HepG2 (cell line): Measurements from ENCODE around the gene C20orf144. TPM values are rescaled to one million over a fixed set of nuclear protein-coding genes. Genes with fewer than 3 reads are reported as not detected.

Experiments
- ATAC-seq: fragments of 200-7000 bp; cut with Tn5 transposase; 3 replicates; pipeline ENCODE4 v1.9.1; 2020; ENCODE audit warnings: mild to moderate bottlenecking, moderate library complexity
- BruUV-seq: library from RNA; stranded (reverse); fragments of 400-500 nt; replicated peaks from 2 replicates; lab custom pipeline; 2021; lab: Mats Ljungman, UMichigan
- CTCF ChIA-PET: fragments of 300-600 bp; formaldehyde crosslinking; extraction: SDS; loops from one replicate; lab custom pipeline; 2021; ENCODE audit warnings: low total read pairs, inconsistent platforms, low intra/inter-chr PET ratio; lab: Yijun Ruan, JAX
- POLR2A ChIA-PET: fragments of 350-600 bp; sonication (Branson Sonifier 250); formaldehyde crosslinking; loops from one replicate; lab custom pipeline; 2020; ENCODE audit warnings: antibody characterized with exemption, inconsistent platforms; lab: Yijun Ruan, JAX
- DNase-seq: peaks from one replicate; pipeline ENCODE4 v3.0.0-alpha.2; 2015; ENCODE audit warnings: low spot score
- FAIRE-seq: peaks from 3 replicates; lab custom pipeline; 2011; peaks lifted over from hg19 to GRCh38; lab: Jason Lieb, UNC
- H2AFZ ChIP-seq: one replicate; pipeline ENCODE4 v1.6.1; 2011; ENCODE audit warnings: low read length, inconsistent platforms
- H3K27ac ChIP-seq: fragments of 300-600 bp; 3 replicates; pipeline ENCODE4 v1.8.0; 2011; ENCODE audit warnings: mixed run types, mild to moderate bottlenecking, mixed read lengths, low read length, inconsistent platforms; ENCODE audit not compliant: insufficient read depth; ENCODE audit errors: extremely low read length
- H3K27me3 ChIP-seq, 2 experiments: fragments of 200-600 bp in 1 of 2; 2 replicates in 1 of 2; 3 replicates in 1 of 2; pipeline versions ENCODE4 v1.6.0 to v1.8.0; 2011; ENCODE audit warnings: low read length in 2 of 2, mild to moderate bottlenecking in 2 of 2, moderate library complexity in 2 of 2, inconsistent platforms in 1 of 2; ENCODE audit not compliant: insufficient read depth in 2 of 2, control insufficient read depth in 1 of 2
- H3K36me3 ChIP-seq, 2 experiments: fragments of 200-600 bp in 1 of 2; replicated peaks in 1 of 2; 2 replicates in 1 of 2; 3 replicates in 1 of 2; pipeline versions ENCODE4 v1.5.1 to v1.8.0; 2011; ENCODE audit warnings: low read length in 2 of 2, inconsistent platforms in 1 of 2; ENCODE audit not compliant: insufficient read depth in 2 of 2, control insufficient read depth in 1 of 2
- H3K4me1 ChIP-seq: 2 replicates; pipeline ENCODE4 v1.5.1; 2012; ENCODE audit warnings: low read length, inconsistent platforms; ENCODE audit not compliant: insufficient read depth
- H3K4me2 ChIP-seq: 2 replicates; pipeline ENCODE4 v1.6.0; 2011; ENCODE audit warnings: low read depth, low read length, inconsistent platforms
- H3K4me3 ChIP-seq, 3 experiments: fragments of 200-600 bp in 1 of 3; sonication (generic), shearing (Covaris generic) in 1 of 3; replicated peaks in 1 of 3; 2 replicates each; pipeline ENCODE4 v1.5.1; 2011 to 2016; ENCODE audit warnings: low read length in 3 of 3, inconsistent platforms in 2 of 3, low read depth in 2 of 3, mild to moderate bottlenecking in 2 of 3, control low read depth in 1 of 3, mixed read lengths in 1 of 3; ENCODE audit not compliant: insufficient read depth in 1 of 3
- H3K79me2 ChIP-seq: one replicate; pipeline ENCODE4 v1.6.1; 2011; ENCODE audit warnings: low read length, inconsistent platforms; ENCODE audit not compliant: insufficient read depth
- H3K9ac ChIP-seq: 2 replicates; pipeline ENCODE4 v1.6.0; 2011; ENCODE audit warnings: mild to moderate bottlenecking, low read depth, low read length, inconsistent platforms; ENCODE audit not compliant: insufficient read depth
- H3K9me3 ChIP-seq: 2 replicates; pipeline ENCODE4 v1.5.1; 2012; ENCODE audit warnings: mild to moderate bottlenecking, low read length
- H4K20me1 ChIP-seq: 2 replicates; pipeline ENCODE4 v1.6.0; 2011; ENCODE audit warnings: inconsistent platforms, mild to moderate bottlenecking, low read length, moderate library complexity; ENCODE audit not compliant: insufficient read depth
- BRD4 ChIP-seq: sonication (generic); formaldehyde crosslinking; IDR thresholded peaks from 2 replicates; pipeline ENCODE4 v1.4.0; 2020; ENCODE audit warnings: missing genetic modification reagents
- CENPX ChIP-seq: sonication (generic); formaldehyde crosslinking; IDR thresholded peaks from 2 replicates; pipeline ENCODE4 v1.9.0; 2021; ENCODE audit warnings: mild to moderate bottlenecking, missing genetic modification reagents, moderate library complexity
- ESRRA ChIP-seq: sonication (generic); formaldehyde crosslinking; IDR thresholded peaks from 2 replicates; pipeline ENCODE4 v1.5.1; 2020; ENCODE audit warnings: mild to moderate bottlenecking, low read depth, missing genetic modification reagents
- HHEX ChIP-seq: IDR thresholded peaks from 2 replicates; pipeline ENCODE4 v1.6.1; 2016; ENCODE audit warnings: control low read depth
- SP5 ChIP-seq: IDR thresholded peaks from 2 replicates; pipeline ENCODE4 v1.6.1; 2016; ENCODE audit warnings: low read depth, borderline replicate concordance
- SSRP1 ChIP-seq: IDR thresholded peaks from 2 replicates; pipeline ENCODE4 v1.6.1; 2016; ENCODE audit warnings: control low read depth
- ZNF160 ChIP-seq: sonication (generic); formaldehyde crosslinking; IDR thresholded peaks from 2 replicates; pipeline ENCODE4 v1.8.0; 2022; ENCODE audit warnings: mild to moderate bottlenecking, inconsistent platforms, missing genetic modification reagents
- ZNF292 ChIP-seq: sonication (generic); formaldehyde crosslinking; IDR thresholded peaks from 2 replicates; pipeline ENCODE4 v1.8.1; 2022; ENCODE audit warnings: mild to moderate bottlenecking, low read depth, missing genetic modification reagents, borderline replicate concordance
- ZNF343 ChIP-seq: sonication (generic); formaldehyde crosslinking; IDR thresholded peaks from 2 replicates; pipeline ENCODE4 v1.4.0; 2020; ENCODE audit warnings: mild to moderate bottlenecking, missing genetic modification reagents
- ZNF615 ChIP-seq: sonication (generic); formaldehyde crosslinking; IDR thresholded peaks from 2 replicates; pipeline ENCODE4 v1.5.0; 2020; ENCODE audit warnings: mild to moderate bottlenecking, missing genetic modification reagents, borderline replicate concordance
- WGBS: methylation state at CpG from one replicate; pipeline ENCODE4 v1.1.6; 2017; ENCODE audit warnings: low lambda C conversion rate; 5-methylcytosine and 5-hydroxymethylcytosine counted together
- in situ Hi-C: cut with HindIII; loops from 2 replicates; pipeline ENCODE4 v1.10.0; 2017; ENCODE audit warnings: low pct_unique_long_range_greater_than_20kb; ENCODE audit not compliant: extremely low pct_ligation_motif_present
- intact Hi-C: fragments of 100-400 bp; cut with micrococcal nuclease; formaldehyde crosslinking; loops from one replicate; pipeline ENCODE4 v1.10.0; 2022; ENCODE audit not compliant: unreplicated experiment
- polyA plus RNA-seq, 8 experiments: library from polyadenylated mRNA; depleted of rRNA in 3 of 8; stranded (reverse) in 7 of 8; unstranded in 1 of 8; fragments of >200 nt; fragmentation: Illumina TruSeq in 4 of 8; extraction: Trizol in 4 of 8; gene quantifications; 2 replicates each; pipeline versions ENCODE4 v1.2.1 to v1.2.3, GENCODE V29; 2011 to 2016; ENCODE audit warnings: low read depth in 4 of 8, missing spikeins in 1 of 8, mixed read lengths in 1 of 8; ENCODE audit not compliant: insufficient read depth in 1 of 8
- total RNA-seq, 5 experiments: library from RNA; depleted of rRNA; stranded (reverse); fragments of >200 nt; fragmentation: Illumina TruSeq; extraction: Trizol; gene quantifications; 2 replicates each; pipeline ENCODE4 v1.2.3, GENCODE V29; 2016; ENCODE audit warnings: low read depth in 1 of 5
- TF ChIP-seq, protein P1 (sequence below): sonication (generic); formaldehyde crosslinking; IDR thresholded peaks from 2 replicates; pipeline ENCODE4 v1.8.0; 2023; ENCODE audit warnings: mild to moderate bottlenecking, missing genetic modification reagents
- TF ChIP-seq, protein P2 (sequence below): sonication (generic); formaldehyde crosslinking; IDR thresholded peaks from 2 replicates; pipeline ENCODE4 v1.4.0; 2020; ENCODE audit warnings: missing genetic modification reagents
- TF ChIP-seq, protein P3 (sequence below): sonication (generic); formaldehyde crosslinking; IDR thresholded peaks from 2 replicates; pipeline ENCODE4 v1.8.0; 2022; ENCODE audit warnings: missing genetic modification reagents, low read depth, mild to moderate bottlenecking, borderline replicate concordance
- TF ChIP-seq, protein P4 (sequence below): sonication (generic); formaldehyde crosslinking; IDR thresholded peaks from 2 replicates; pipeline ENCODE4 v1.9.0; 2022; ENCODE audit warnings: missing genetic modification reagents, mild to moderate bottlenecking, borderline replicate concordance

Gene C20orf144
- total and polyA plus RNA-seq, 2 of the 13 experiments (the other 11 are each of a cell fraction or from before 2014, with no cell fraction given): 0.09 to 0.16 TPM

DNA sequence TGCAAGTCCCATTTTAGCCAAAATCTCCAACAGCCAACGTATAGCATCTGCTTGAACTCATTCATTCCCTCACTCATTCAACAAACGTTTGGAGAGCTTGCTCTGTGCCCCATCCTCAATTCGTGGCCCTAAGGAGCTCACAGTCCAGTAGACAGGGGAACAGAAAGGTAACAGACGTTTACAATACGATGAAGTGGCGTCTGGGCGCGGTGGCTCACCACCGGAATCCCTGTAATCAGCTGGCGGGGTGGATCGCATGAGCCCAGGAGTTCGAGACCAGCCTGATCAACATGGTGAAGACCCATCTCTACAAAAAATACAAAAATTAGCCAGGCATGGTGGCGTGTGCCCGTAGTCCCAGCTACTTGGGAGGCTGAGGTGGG is 24.8 kb downstream of the C20orf144 start:
- Histone ChIP-seq H3K4me3 (peak overlapping the region; percentile 18 to 67 (median 27); a peak in 5 of 6 replicates), H4K20me1 (no peaks in the 10 kb centered on the region), H3K4me1 (peaks cover 66% of the 10 kb centered on the region), H3K27me3 (no peaks in the 10 kb centered on the region), H2AFZ (peak overlapping the region; percentile 87), H3K36me3 (no peaks in the 10 kb centered on the region), H3K27ac (no peak overlapping the region), H3K79me2 (peaks cover 21% of the 10 kb centered on the region), H3K9me3 (no peaks in the 10 kb centered on the region), H3K4me2 (peak overlapping the region; percentile 97), H3K9ac (no peak overlapping the region)
- intact Hi-C loops (loop anchor here (2.0 to 5.0 kb wide), 3 partner anchors 16 to 125 kb away; partner anchors contain the start of gene CHMP4B), in situ Hi-C loops (no loop called here)
- BruUV-seq: TSS peak; percentile 46
- ATAC-seq: no peak
- WGBS: 68% methylated on average over 14 of the region's 14 CpGs
- no peak for DNase-seq
- ChIA-PET CTCF (interaction anchor here (0.6 kb wide), 1 partner anchor 33 kb away, joined by 3 read pairs; no protein-coding TSS in a partner anchor), POLR2A (interaction anchor here (1.0 to 1.2 kb wide), 2 partner anchors 12 to 23 kb away, joined by 3 read pairs; no protein-coding TSS in a partner anchor)
- no peak for FAIRE-seq
- no peak for TF ChIP-seq ZNF615 (CRISPR knock-in tag)
- TF ChIP-seq, protein P1, sequence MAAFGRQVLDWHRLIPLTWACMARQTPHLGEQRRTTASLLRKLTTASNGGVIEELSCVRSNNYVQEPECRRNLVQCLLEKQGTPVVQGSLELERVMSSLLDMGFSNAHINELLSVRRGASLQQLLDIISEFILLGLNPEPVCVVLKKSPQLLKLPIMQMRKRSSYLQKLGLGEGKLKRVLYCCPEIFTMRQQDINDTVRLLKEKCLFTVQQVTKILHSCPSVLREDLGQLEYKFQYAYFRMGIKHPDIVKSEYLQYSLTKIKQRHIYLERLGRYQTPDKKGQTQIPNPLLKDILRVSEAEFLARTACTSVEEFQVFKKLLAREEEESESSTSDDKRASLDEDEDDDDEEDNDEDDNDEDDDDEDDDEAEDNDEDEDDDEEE (CRISPR knock-in tag): 0 out of 2 replicates have a peak, but pooled peaks have one; percentile 39
- TF ChIP-seq, protein P2, sequence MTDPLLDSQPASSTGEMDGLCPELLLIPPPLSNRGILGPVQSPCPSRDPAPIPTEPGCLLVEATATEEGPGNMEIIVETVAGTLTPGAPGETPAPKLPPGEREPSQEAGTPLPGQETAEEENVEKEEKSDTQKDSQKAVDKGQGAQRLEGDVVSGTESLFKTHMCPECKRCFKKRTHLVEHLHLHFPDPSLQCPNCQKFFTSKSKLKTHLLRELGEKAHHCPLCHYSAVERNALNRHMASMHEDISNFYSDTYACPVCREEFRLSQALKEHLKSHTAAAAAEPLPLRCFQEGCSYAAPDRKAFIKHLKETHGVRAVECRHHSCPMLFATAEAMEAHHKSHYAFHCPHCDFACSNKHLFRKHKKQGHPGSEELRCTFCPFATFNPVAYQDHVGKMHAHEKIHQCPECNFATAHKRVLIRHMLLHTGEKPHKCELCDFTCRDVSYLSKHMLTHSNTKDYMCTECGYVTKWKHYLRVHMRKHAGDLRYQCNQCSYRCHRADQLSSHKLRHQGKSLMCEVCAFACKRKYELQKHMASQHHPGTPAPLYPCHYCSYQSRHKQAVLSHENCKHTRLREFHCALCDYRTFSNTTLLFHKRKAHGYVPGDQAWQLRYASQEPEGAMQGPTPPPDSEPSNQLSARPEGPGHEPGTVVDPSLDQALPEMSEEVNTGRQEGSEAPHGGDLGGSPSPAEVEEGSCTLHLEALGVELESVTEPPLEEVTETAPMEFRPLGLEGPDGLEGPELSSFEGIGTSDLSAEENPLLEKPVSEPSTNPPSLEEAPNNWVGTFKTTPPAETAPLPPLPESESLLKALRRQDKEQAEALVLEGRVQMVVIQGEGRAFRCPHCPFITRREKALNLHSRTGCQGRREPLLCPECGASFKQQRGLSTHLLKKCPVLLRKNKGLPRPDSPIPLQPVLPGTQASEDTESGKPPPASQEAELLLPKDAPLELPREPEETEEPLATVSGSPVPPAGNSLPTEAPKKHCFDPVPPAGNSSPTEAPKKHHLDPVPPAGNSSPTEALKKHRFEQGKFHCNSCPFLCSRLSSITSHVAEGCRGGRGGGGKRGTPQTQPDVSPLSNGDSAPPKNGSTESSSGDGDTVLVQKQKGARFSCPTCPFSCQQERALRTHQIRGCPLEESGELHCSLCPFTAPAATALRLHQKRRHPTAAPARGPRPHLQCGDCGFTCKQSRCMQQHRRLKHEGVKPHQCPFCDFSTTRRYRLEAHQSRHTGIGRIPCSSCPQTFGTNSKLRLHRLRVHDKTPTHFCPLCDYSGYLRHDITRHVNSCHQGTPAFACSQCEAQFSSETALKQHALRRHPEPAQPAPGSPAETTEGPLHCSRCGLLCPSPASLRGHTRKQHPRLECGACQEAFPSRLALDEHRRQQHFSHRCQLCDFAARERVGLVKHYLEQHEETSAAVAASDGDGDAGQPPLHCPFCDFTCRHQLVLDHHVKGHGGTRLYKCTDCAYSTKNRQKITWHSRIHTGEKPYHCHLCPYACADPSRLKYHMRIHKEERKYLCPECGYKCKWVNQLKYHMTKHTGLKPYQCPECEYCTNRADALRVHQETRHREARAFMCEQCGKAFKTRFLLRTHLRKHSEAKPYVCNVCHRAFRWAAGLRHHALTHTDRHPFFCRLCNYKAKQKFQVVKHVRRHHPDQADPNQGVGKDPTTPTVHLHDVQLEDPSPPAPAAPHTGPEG (CRISPR knock-in tag): 0 out of 2 replicates have a peak, but pooled peaks have one; percentile 8
- TF ChIP-seq ZNF343 (CRISPR knock-in tag): 0 out of 2 replicates have a peak, but pooled peaks have one; percentile 16
- 0 out of 2 replicates have a peak, but pooled peaks have one; percentile 12 for TF ChIP-seq ZNF292
- TF ChIP-seq, protein P3, sequence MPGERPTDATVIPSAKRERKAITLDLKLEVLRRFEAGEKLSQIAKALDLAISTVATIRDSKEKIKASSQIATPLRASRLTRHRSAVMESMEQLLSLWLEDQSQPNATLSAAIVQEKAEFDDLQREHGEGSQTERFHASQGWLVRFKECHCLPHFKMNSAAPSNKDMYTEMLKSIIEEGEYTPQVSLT: no peak
- 0 out of 2 replicates have a peak, but pooled peaks have one; percentile 44 for TF ChIP-seq BRD4 (CRISPR knock-in tag)
- no peak for TF ChIP-seq SP5
- TF ChIP-seq SSRP1 (CRISPR knock-in tag): peak; percentile 83; the same call in 1 of the 2 replicates
- TF ChIP-seq HHEX (CRISPR knock-in tag): 0 out of 2 replicates have a peak, but pooled peaks have one; percentile 10
- TF ChIP-seq, protein P4, sequence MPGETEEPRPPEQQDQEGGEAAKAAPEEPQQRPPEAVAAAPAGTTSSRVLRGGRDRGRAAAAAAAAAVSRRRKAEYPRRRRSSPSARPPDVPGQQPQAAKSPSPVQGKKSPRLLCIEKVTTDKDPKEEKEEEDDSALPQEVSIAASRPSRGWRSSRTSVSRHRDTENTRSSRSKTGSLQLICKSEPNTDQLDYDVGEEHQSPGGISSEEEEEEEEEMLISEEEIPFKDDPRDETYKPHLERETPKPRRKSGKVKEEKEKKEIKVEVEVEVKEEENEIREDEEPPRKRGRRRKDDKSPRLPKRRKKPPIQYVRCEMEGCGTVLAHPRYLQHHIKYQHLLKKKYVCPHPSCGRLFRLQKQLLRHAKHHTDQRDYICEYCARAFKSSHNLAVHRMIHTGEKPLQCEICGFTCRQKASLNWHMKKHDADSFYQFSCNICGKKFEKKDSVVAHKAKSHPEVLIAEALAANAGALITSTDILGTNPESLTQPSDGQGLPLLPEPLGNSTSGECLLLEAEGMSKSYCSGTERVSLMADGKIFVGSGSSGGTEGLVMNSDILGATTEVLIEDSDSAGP: 0 out of 2 replicates have a peak, but pooled peaks have one; percentile 6
- TF ChIP-seq CENPX: no peak
- TF ChIP-seq ESRRA (CRISPR knock-in tag): no peak
- no peak for TF ChIP-seq ZNF160 (CRISPR knock-in tag)
